Liver (tissue), 9 donors: ENCODE data around the gene SOCS3. TPM values are rescaled to one million over a fixed set of nuclear protein-coding genes. Genes with fewer than 3 reads are reported as not detected.

ENCODE experiments used
- DNase-seq: peaks from one replicate; pipeline ENCODE4 v3.0.0-alpha.2; 2017; ENCODE audit warnings: low spot score
- H3K27ac ChIP-seq, 2 donors: one replicate each; pipeline ENCODE4 v1.7.0; 2013; ENCODE audit warnings: inconsistent platforms in 2 of 2, low read length in 2 of 2, control low read depth in 1 of 2, low read depth in 1 of 2, mild to moderate bottlenecking in 1 of 2
- H3K27me3 ChIP-seq, 4 donors: one replicate each; pipeline versions ENCODE4 v1.6.1 to v1.7.0; 2013; ENCODE audit warnings: low read length in 3 of 4, inconsistent platforms in 1 of 4, mild to moderate bottlenecking in 1 of 4, moderate library complexity in 1 of 4; ENCODE audit not compliant: control insufficient read depth in 4 of 4, insufficient read depth in 4 of 4
- H3K36me3 ChIP-seq, 4 donors: one replicate each; pipeline versions ENCODE4 v1.6.1 to v1.7.0; 2013; ENCODE audit warnings: low read length in 3 of 4, mild to moderate bottlenecking in 3 of 4, low read depth in 1 of 4, moderate library complexity in 1 of 4; ENCODE audit not compliant: control insufficient read depth in 4 of 4, insufficient read depth in 3 of 4
- H3K4me1 ChIP-seq, 4 donors: one replicate each; pipeline versions ENCODE4 v1.6.1 to v1.7.0; 2013; ENCODE audit warnings: low read length in 3 of 4, mild to moderate bottlenecking in 3 of 4, moderate library complexity in 1 of 4; ENCODE audit not compliant: control insufficient read depth in 4 of 4, insufficient read depth in 4 of 4
- H3K4me3 ChIP-seq, 3 donors: one replicate each; pipeline versions ENCODE4 v1.6.1 to v1.7.0; 2013; ENCODE audit warnings: low read length in 3 of 3, control low read depth in 1 of 3, low read depth in 1 of 3, mild to moderate bottlenecking in 1 of 3
- H3K9ac ChIP-seq, 2 donors: one replicate each; pipeline ENCODE4 v1.7.0; 2013; ENCODE audit warnings: low read length in 2 of 2, mild to moderate bottlenecking in 2 of 2, moderate library complexity in 2 of 2, control low read depth in 1 of 2, low read depth in 1 of 2
- H3K9me3 ChIP-seq, 4 donors: one replicate each; pipeline versions ENCODE4 v1.6.1 to v1.7.0; 2013; ENCODE audit warnings: low read length in 3 of 4; ENCODE audit not compliant: control insufficient read depth in 4 of 4
- FOXA1 ChIP-seq: IDR thresholded peaks from 2 replicates; pipeline ENCODE4 v1.6.1; 2016; ENCODE audit warnings: antibody characterized with exemption
- FOXA2 ChIP-seq: IDR thresholded peaks from 2 replicates; pipeline ENCODE4 v1.6.1; 2016; ENCODE audit warnings: antibody characterized with exemption
- GABPA ChIP-seq, 2 donors: IDR thresholded peaks in 1 of 2; conservative IDR thresholded peaks in 1 of 2; 2 replicates each; pipeline ENCODE4 v1.6.1; 2016; ENCODE audit warnings: antibody characterized with exemption in 2 of 2, mild to moderate bottlenecking in 1 of 2, moderate library complexity in 1 of 2
- HNF4A ChIP-seq, 2 donors: conservative IDR thresholded peaks; 2 replicates each; pipeline ENCODE4 v1.6.1; 2016; ENCODE audit warnings: antibody characterized with exemption in 2 of 2, mild to moderate bottlenecking in 2 of 2
- HNF4G ChIP-seq: IDR thresholded peaks from 2 replicates; pipeline ENCODE4 v1.6.1; 2016; ENCODE audit warnings: antibody characterized with exemption
- JUND ChIP-seq, 2 donors: IDR thresholded peaks; 2 replicates each; pipeline ENCODE4 v1.6.1; 2016; ENCODE audit warnings: antibody characterized with exemption in 2 of 2
- NR2F2 ChIP-seq: IDR thresholded peaks from 2 replicates; pipeline ENCODE4 v1.6.1; 2016; ENCODE audit warnings: antibody characterized with exemption
- RAD21 ChIP-seq, 2 donors: IDR thresholded peaks; 2 replicates each; pipeline ENCODE4 v1.6.1; 2016; ENCODE audit warnings: antibody characterized with exemption in 2 of 2, mild to moderate bottlenecking in 2 of 2
- REST ChIP-seq: IDR thresholded peaks from 2 replicates; pipeline ENCODE4 v1.6.1; 2016; ENCODE audit warnings: antibody characterized with exemption, mild to moderate bottlenecking
- RXRA ChIP-seq, 2 donors: IDR thresholded peaks; 2 replicates each; pipeline ENCODE4 v1.6.1; 2017 to 2018; ENCODE audit warnings: antibody characterized with exemption in 2 of 2, mild to moderate bottlenecking in 1 of 2
- SP1 ChIP-seq: IDR thresholded peaks from 2 replicates; pipeline ENCODE4 v1.6.1; 2018; ENCODE audit warnings: antibody characterized with exemption, mild to moderate bottlenecking
- TAF1 ChIP-seq: conservative IDR thresholded peaks from 2 replicates; pipeline ENCODE4 v1.6.1; 2016; ENCODE audit warnings: antibody characterized with exemption, mild to moderate bottlenecking
- YY1 ChIP-seq: IDR thresholded peaks from 2 replicates; pipeline ENCODE4 v1.6.1; 2016; ENCODE audit warnings: antibody characterized with exemption, mild to moderate bottlenecking
- WGBS: extraction: QIAGEN DNeasy Blood & Tissue Kit; methylation state at CpG from one replicate; pipeline ENCODE4 v1.1.7; 2013; 5-methylcytosine and 5-hydroxymethylcytosine counted together
- polyA plus RNA-seq, 2 donors: library from polyadenylated mRNA; stranded (reverse) in 1 of 2; unstranded in 1 of 2; fragments of 200-250 nt in 1 of 2; fragments of >200 nt in 1 of 2; fragmentation: Nextera tagmentation in 1 of 2; extraction: Ambion mirVana in 1 of 2; gene quantifications; one replicate each; pipeline versions ENCODE4 v1.2.1 to v1.2.3, GENCODE V29; 2013 to 2015
- total RNA-seq, 2 donors: library from RNA; depleted of rRNA; stranded (reverse); fragments of >200 nt; gene quantifications; one replicate each; pipeline ENCODE4 v1.2.3, GENCODE V29; 2014
- TF ChIP-seq, protein P1 (sequence below): fragments of 150-350 bp; IDR thresholded peaks from 2 replicates; pipeline ENCODE4 v1.5.1; 2017; ENCODE audit warnings: improper control_type of control experiment, low read depth, low read length; ENCODE audit not compliant: missing input control
- donor health status: healthy.
- donor health status: healthy.
- donor health status: healthy.
- donor health status: healthy.
- donor health status: healthy.

SOCS3 gene
- total and polyA plus RNA-seq, 4 donors, result 12.2 to 48.0 (median 18.3) TPM

GRCh38 chr17:78396441-78397337 lies 36.8 kb upstream of the SOCS3 start:
- no peaks in the 10 kb centered on the region for H3K9me3 ChIP-seq
- no peak overlapping the region for H3K9ac ChIP-seq
- peaks cover 5 to 20% (median 15%) of the 10 kb centered on the region in 4 donors for H3K4me1 ChIP-seq
- peaks cover 12 to 38% (median 27%) of the 10 kb centered on the region in 4 donors for H3K36me3 ChIP-seq
- WGBS, result 35% methylated on average over 14 of the region's 14 CpGs
- no peak for DNase-seq
- H3K27me3 ChIP-seq, result no peaks in the 10 kb centered on the region
- TF ChIP-seq REST (peak; percentile 64), FOXA1 (peak; percentile 83), JUND (IDR thresholded peaks at IDR 0.05) (peak in 1 of 2 donors; percentile 81), RAD21 (IDR thresholded peaks at IDR 0.05) (peak in 1 of 2 donors; percentile 23), RXRA (IDR thresholded peaks at IDR 0.05) (peak; percentile 61 to 92), YY1 (no peak), HNF4G (peak; percentile 12), SP1 (peak; percentile 67), GABPA (IDR thresholded peaks at IDR 0.05 in 1 of 2, conservative IDR thresholded peaks at IDR 0.05 in 1 of 2) (peak in 1 of 2 donors; percentile 52), HNF4A (conservative IDR thresholded peaks at IDR 0.05) (peak; percentile 86 to 96), TAF1 (no peak), FOXA2 (peak; percentile 85)
- TF ChIP-seq, protein P1, sequence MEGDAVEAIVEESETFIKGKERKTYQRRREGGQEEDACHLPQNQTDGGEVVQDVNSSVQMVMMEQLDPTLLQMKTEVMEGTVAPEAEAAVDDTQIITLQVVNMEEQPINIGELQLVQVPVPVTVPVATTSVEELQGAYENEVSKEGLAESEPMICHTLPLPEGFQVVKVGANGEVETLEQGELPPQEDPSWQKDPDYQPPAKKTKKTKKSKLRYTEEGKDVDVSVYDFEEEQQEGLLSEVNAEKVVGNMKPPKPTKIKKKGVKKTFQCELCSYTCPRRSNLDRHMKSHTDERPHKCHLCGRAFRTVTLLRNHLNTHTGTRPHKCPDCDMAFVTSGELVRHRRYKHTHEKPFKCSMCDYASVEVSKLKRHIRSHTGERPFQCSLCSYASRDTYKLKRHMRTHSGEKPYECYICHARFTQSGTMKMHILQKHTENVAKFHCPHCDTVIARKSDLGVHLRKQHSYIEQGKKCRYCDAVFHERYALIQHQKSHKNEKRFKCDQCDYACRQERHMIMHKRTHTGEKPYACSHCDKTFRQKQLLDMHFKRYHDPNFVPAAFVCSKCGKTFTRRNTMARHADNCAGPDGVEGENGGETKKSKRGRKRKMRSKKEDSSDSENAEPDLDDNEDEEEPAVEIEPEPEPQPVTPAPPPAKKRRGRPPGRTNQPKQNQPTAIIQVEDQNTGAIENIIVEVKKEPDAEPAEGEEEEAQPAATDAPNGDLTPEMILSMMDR, result no peak
- no peak overlapping the region for H3K4me3 ChIP-seq
- peak overlapping the region in 1 of 2 donors; percentile 36 for H3K27ac ChIP-seq

GRCh38 chr17:78395155-78395554 lies 35.3 kb upstream of the SOCS3 start:
- H3K4me1 ChIP-seq, result peaks cover 5 to 21% (median 16%) of the 10 kb centered on the region in 4 donors
- no peaks in the 10 kb centered on the region for H3K27me3 ChIP-seq
- H3K9ac ChIP-seq, result no peak overlapping the region
- no peaks in the 10 kb centered on the region for H3K9me3 ChIP-seq
- H3K27ac ChIP-seq, result peak overlapping the region in 1 of 2 donors; percentile 51
- WGBS, result 90% methylated on average over 2 of the region's 2 CpGs
- no peak overlapping the region for H3K4me3 ChIP-seq
- TF ChIP-seq SP1 (no peak), NR2F2 (no peak), GABPA (IDR thresholded peaks at IDR 0.05 in 1 of 2, conservative IDR thresholded peaks at IDR 0.05 in 1 of 2) (no peak)
- peaks cover 12 to 23% (median 15%) of the 10 kb centered on the region in 4 donors for H3K36me3 ChIP-seq
- DNase-seq, result no peak
